Endothelial cell (in vitro differentiated cells): ENCODE results near the gene ASMT. TPM values are rescaled to one million over a fixed set of nuclear protein-coding genes. Genes with fewer than 3 reads are reported as not detected.

Source experiments
- DNase-seq: peaks from one replicate; pipeline ENCODE4 v3.0.0; 2021; ENCODE audit warnings: low spot score
- H3K27ac Mint-ChIP-seq: one replicate; pipeline ENCODE4 v1.8.0; 2021; ENCODE audit warnings: mixed read lengths, inconsistent platforms; ENCODE audit not compliant: unreplicated experiment
- H3K27me3 Mint-ChIP-seq: one replicate; pipeline ENCODE4 v1.8.0; 2021; ENCODE audit warnings: mild to moderate bottlenecking, moderate library complexity, mixed read lengths, inconsistent platforms; ENCODE audit not compliant: unreplicated experiment
- H3K36me3 Mint-ChIP-seq: one replicate; pipeline ENCODE4 v1.8.0; 2021; ENCODE audit warnings: mild to moderate bottlenecking, low read depth, mixed read lengths, inconsistent platforms; ENCODE audit not compliant: unreplicated experiment
- H3K4me1 Mint-ChIP-seq: one replicate; pipeline ENCODE4 v1.8.0; 2021; ENCODE audit warnings: mild to moderate bottlenecking, mixed read lengths, inconsistent platforms; ENCODE audit not compliant: unreplicated experiment
- H3K4me3 Mint-ChIP-seq: one replicate; pipeline ENCODE4 v1.8.0; 2021; ENCODE audit warnings: mild to moderate bottlenecking, mixed read lengths, inconsistent platforms; ENCODE audit not compliant: unreplicated experiment
- H3K9me3 Mint-ChIP-seq: one replicate; pipeline ENCODE4 v1.8.0; 2021; ENCODE audit warnings: mixed read lengths, inconsistent platforms; ENCODE audit not compliant: unreplicated experiment
- CTCF ChIP-seq: fragments of 200-600 bp; sonication (generic); IDR thresholded peaks from one replicate; pipeline ENCODE4 v1.5.0; 2021; ENCODE audit warnings: antibody characterized with exemption; ENCODE audit not compliant: unreplicated experiment
- total RNA-seq: library from RNA; stranded (reverse); fragmentation: NEBNext Ultra II Directional; extraction: Animal tissue kit (Norgen Biotek cat#: 25700); gene quantifications from one replicate; pipeline ENCODE4 v1.2.1, GENCODE V29; 2021; ENCODE audit not compliant: unreplicated experiment

Gene ASMT
- total RNA-seq, 1 donor from 2014 or later: 0.31 TPM

GRCh38 chrX:1609762-1610161 is 5.1 kb upstream of the ASMT start:
- no peak for TF ChIP-seq CTCF
- H3K36me3 Mint-ChIP-seq: peaks cover under 1% of the 10 kb centered on the region
- H3K9me3 Mint-ChIP-seq: no peaks in the 10 kb centered on the region
- no peak overlapping the region for H3K4me3 Mint-ChIP-seq
- DNase-seq: no peak
- H3K27me3 Mint-ChIP-seq: peaks cover 14% of the 10 kb centered on the region
- no peak overlapping the region for H3K27ac Mint-ChIP-seq
- no peaks in the 10 kb centered on the region for H3K4me1 Mint-ChIP-seq

- Mint-ChIP-seq H3K9me3 (no peaks in the 10 kb centered on the region), H3K36me3 (no peaks in the 10 kb centered on the region), H3K4me1 (no peaks in the 10 kb centered on the region), H3K27me3 (peaks cover 14% of the 10 kb centered on the region), H3K27ac (peak overlapping the region; percentile 30), H3K4me3 (no peak overlapping the region)
- TF ChIP-seq CTCF: no peak
- DNase-seq: no peak
Observed at GRCh38 chrX:1610166-1610565, 4.7 kb upstream of the ASMT start.

GRCh38 chrX:1610736-1611135 is 4.1 kb upstream of the ASMT start:
- DNase-seq: no peak
- Mint-ChIP-seq H3K4me1 (no peaks in the 10 kb centered on the region), H3K27me3 (peaks cover 14% of the 10 kb centered on the region), H3K36me3 (no peaks in the 10 kb centered on the region), H3K4me3 (no peak overlapping the region), H3K9me3 (no peaks in the 10 kb centered on the region), H3K27ac (no peak overlapping the region)
- no peak for TF ChIP-seq CTCF

- peaks cover 14% of the 10 kb centered on the region for H3K27me3 Mint-ChIP-seq
- no peak overlapping the region for H3K4me3 Mint-ChIP-seq
- no peaks in the 10 kb centered on the region for H3K4me1 Mint-ChIP-seq
- H3K9me3 Mint-ChIP-seq: no peaks in the 10 kb centered on the region
- no peak for TF ChIP-seq CTCF
- H3K27ac Mint-ChIP-seq: no peak overlapping the region
- no peak for DNase-seq
- H3K36me3 Mint-ChIP-seq: no peaks in the 10 kb centered on the region
Observed at GRCh38 chrX:1612641-1613286, 2.1 kb upstream of the ASMT start.

GRCh38 chrX:1618689-1619088 is 3.8 kb downstream of the ASMT start:
- Mint-ChIP-seq H3K9me3 (no peaks in the 10 kb centered on the region), H3K36me3 (no peaks in the 10 kb centered on the region), H3K4me1 (no peaks in the 10 kb centered on the region), H3K4me3 (no peak overlapping the region), H3K27me3 (peaks cover 3% of the 10 kb centered on the region), H3K27ac (no peak overlapping the region)
- no peak for TF ChIP-seq CTCF
- no peak for DNase-seq
